GM21390 (cell line): ENCODE data around the gene ARHGEF3.

Experiments used
- ATAC-seq: cut with Tn5 transposase; IDR thresholded peaks from one replicate; pipeline ENCODE4 v1.9.1; 2021; ENCODE audit not compliant: unreplicated experiment

ARHGEF3 gene

GRCh38 chr3:56801662-56802377 lies at the start of gene ARHGEF3:
TSS of gene ARHGEF3 (minus strand) at chr3:56801949. CDS start at chr3:56801798, 151 bp downstream.
- peak; percentile 84 for ATAC-seq

- ATAC-seq = no peak
Measured at GRCh38 chr3:56849698-56850097, 47.9 kb upstream of the ARHGEF3 start.

- ATAC-seq = no peak
Measured at GRCh38 chr3:56845505-56845904, 43.8 kb upstream of the ARHGEF3 start.

GRCh38 chr3:56844536-56844935 lies 42.8 kb upstream of the ARHGEF3 start:
- no peak for ATAC-seq

GRCh38 chr3:56839784-56840715 lies 38.3 kb upstream of the ARHGEF3 start:
- no peak for ATAC-seq

- no peak for ATAC-seq
Measured at GRCh38 chr3:56838448-56838847, 36.7 kb upstream of the ARHGEF3 start.

GRCh38 chr3:56837196-56837955 lies 35.6 kb upstream of the ARHGEF3 start:
- ATAC-seq = no peak

- no peak for ATAC-seq
Measured at GRCh38 chr3:56836276-56837163, 34.8 kb upstream of the ARHGEF3 start.

GRCh38 chr3:56835650-56836227 lies 34.0 kb upstream of the ARHGEF3 start:
- no peak for ATAC-seq

- no peak for ATAC-seq
Measured at GRCh38 chr3:56833536-56833935, 31.8 kb upstream of the ARHGEF3 start.

GRCh38 chr3:56833022-56833421 lies 31.3 kb upstream of the ARHGEF3 start:
- ATAC-seq = no peak

GRCh38 chr3:56831572-56831971 lies 29.8 kb upstream of the ARHGEF3 start:
- no peak for ATAC-seq

GRCh38 chr3:56830884-56831283 lies 29.1 kb upstream of the ARHGEF3 start:
- no peak for ATAC-seq

GRCh38 chr3:56829533-56829932 lies 27.8 kb upstream of the ARHGEF3 start:
- ATAC-seq = no peak

- no peak for ATAC-seq
Measured at GRCh38 chr3:56826831-56827722, 25.3 kb upstream of the ARHGEF3 start.

GRCh38 chr3:56825567-56826438 lies 24.1 kb upstream of the ARHGEF3 start:
- no peak for ATAC-seq

GRCh38 chr3:56823984-56824703 lies 22.4 kb upstream of the ARHGEF3 start:
- no peak for ATAC-seq
